Keratinocyte (primary cell): ENCODE results near the gene GABRB2.
"Not testable (repeated sequence)": the region's sequence is repeated elsewhere in the genome, so short reads cannot be mapped to it uniquely, and the experiment has no call there.

ENCODE experiments used
- CTCF ChIP-seq, 3 experiments: IDR thresholded peaks in 1 of 3; conservative IDR thresholded peaks in 1 of 3; optimal IDR thresholded peaks in 1 of 3; 2 replicates in 2 of 3; 3 replicates in 1 of 3; pipeline versions ENCODE3 to v1.5.1; 2011; ENCODE audit warnings: low read length in 3 of 3, mild to moderate bottlenecking in 3 of 3, moderate library complexity in 2 of 3, control low read depth in 1 of 3, inconsistent platforms in 1 of 3; ENCODE audit not compliant: insufficient read depth in 2 of 3; ENCODE audit errors: extremely low read depth in 1 of 3
- EZH2 ChIP-seq: IDR thresholded peaks from one replicate; pipeline ENCODE4 v1.6.1; 2012; ENCODE audit warnings: inconsistent platforms, mild to moderate bottlenecking, low read length, moderate library complexity

- TF ChIP-seq CTCF (optimal IDR thresholded peaks at IDR 0.05 in 1 of 3, IDR thresholded peaks at IDR 0.05 in 1 of 3, conservative IDR thresholded peaks at IDR 0.05 in 1 of 3; ENCODE audit: extremely low read depth in 1 of 3, insufficient read depth in 2 of 3, low read length in 3 of 3); EZH2: not testable (repeated sequence)
Measured at GRCh38 chr5:161297388-161297787, 249.1 kb downstream of the GABRB2 start.
